MM.1S (cell line): ENCODE results near the gene PLSCR5.
A peak's percentile ranks its signal among the peaks of the same experiment; 100 is the strongest.

Experiments used
- DNase-seq: peaks from one replicate; pipeline ENCODE4 v3.0.0-alpha.2; 2015
- H2AFZ ChIP-seq: fragments of 300-600 bp; sonication (generic); 2 replicates; pipeline ENCODE4 v1.6.0; 2016; ENCODE audit warnings: antibody characterized with exemption, low read length
- H3F3A ChIP-seq: fragments of 300-600 bp; sonication (generic); 2 replicates; pipeline ENCODE4 v1.6.1; 2016; ENCODE audit warnings: mild to moderate bottlenecking, antibody characterized with exemption, low read length, moderate library complexity, mixed read lengths; ENCODE audit not compliant: insufficient read depth
- H3K27ac ChIP-seq: fragments of 300-600 bp; sonication (generic); 2 replicates; pipeline ENCODE4 v1.5.1; 2016; ENCODE audit warnings: mild to moderate bottlenecking, low read length
- H3K27me3 ChIP-seq: fragments of 300-600 bp; sonication (generic); replicated peaks from 2 replicates; pipeline ENCODE4 v1.6.0; 2016; ENCODE audit warnings: low read length; ENCODE audit not compliant: insufficient read depth
- H3K36me3 ChIP-seq: fragments of 300-600 bp; sonication (generic); replicated peaks from 2 replicates; pipeline ENCODE4 v1.6.1; 2016; ENCODE audit warnings: mild to moderate bottlenecking, low read length, mixed read lengths; ENCODE audit not compliant: insufficient read depth
- H3K4me1 ChIP-seq: fragments of 300-600 bp; sonication (generic); 2 replicates; pipeline ENCODE4 v1.6.1; 2016; ENCODE audit warnings: low read length, mixed read lengths
- H3K4me2 ChIP-seq: fragments of 300-600 bp; sonication (generic); 2 replicates; pipeline ENCODE4 v1.6.0; 2016; ENCODE audit warnings: low read depth, low read length
- H3K4me3 ChIP-seq: fragments of 300-600 bp; sonication (generic); 2 replicates; pipeline ENCODE4 v1.5.1; 2016; ENCODE audit warnings: low read length, mixed read lengths
- H3K79me2 ChIP-seq: fragments of 300-600 bp; sonication (generic); 2 replicates; pipeline ENCODE4 v1.6.1; 2016; ENCODE audit warnings: mixed run types, low read length, mixed read lengths
- H3K9ac ChIP-seq: fragments of 300-600 bp; sonication (generic); 2 replicates; pipeline ENCODE4 v1.6.1; 2016; ENCODE audit warnings: low read length, mixed read lengths
- H3K9me2 ChIP-seq: fragments of 300-600 bp; sonication (generic); replicated peaks from 2 replicates; pipeline ENCODE4 v1.6.1; 2016; ENCODE audit warnings: mild to moderate bottlenecking, low read length, mixed read lengths; ENCODE audit not compliant: insufficient read depth
- H3K9me3 ChIP-seq: fragments of 300-600 bp; sonication (generic); replicated peaks from 2 replicates; pipeline ENCODE4 v1.6.1; 2016; ENCODE audit warnings: mild to moderate bottlenecking, low read length, mixed read lengths; ENCODE audit not compliant: insufficient read depth
- H4K20me1 ChIP-seq: fragments of 300-600 bp; sonication (generic); 2 replicates; pipeline ENCODE4 v1.6.1; 2016; ENCODE audit warnings: mild to moderate bottlenecking, low read length, moderate library complexity, mixed read lengths; ENCODE audit not compliant: insufficient read depth
- CTCF ChIP-seq: fragments of 300-600 bp; sonication (generic); IDR thresholded peaks from 2 replicates; pipeline ENCODE4 v1.5.1; 2016; ENCODE audit warnings: antibody characterized with exemption, low read length, mixed read lengths
- EZH2 ChIP-seq: fragments of 300-600 bp; sonication (generic); optimal IDR thresholded peaks from 2 replicates; pipeline ENCODE3; 2017; ENCODE audit warnings: low read depth, mild to moderate bottlenecking, antibody characterized with exemption, low read length, mixed read lengths
- EZH2phosphoT487 ChIP-seq: fragments of 300-600 bp; sonication (generic); IDR thresholded peaks from 2 replicates; pipeline ENCODE4 v1.6.1; 2018; ENCODE audit warnings: antibody characterized with exemption, low read length

The PLSCR5 gene

DNA sequence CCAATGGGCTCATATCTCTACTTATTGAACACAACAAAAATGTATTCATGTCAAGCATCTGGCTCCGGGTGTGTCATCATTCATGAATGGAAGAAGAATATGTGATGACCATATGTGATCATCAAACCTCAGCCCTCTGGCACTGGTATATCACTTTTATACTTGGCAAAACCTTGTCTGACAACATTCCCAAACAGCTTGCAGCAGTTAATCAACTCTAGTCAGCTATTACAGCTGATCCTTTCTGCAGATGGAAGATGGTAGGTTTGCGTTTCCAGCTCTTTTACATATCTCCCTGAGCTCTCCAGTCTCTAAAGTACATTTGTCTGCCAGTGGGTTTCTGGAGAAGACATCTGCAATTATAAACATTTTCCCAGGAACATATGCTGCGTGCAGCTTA is 6.6 kb downstream of the PLSCR5 start:
- TF ChIP-seq EZH2phosphoT487 (no peak), EZH2 (no peak), CTCF (no peak)
- Histone ChIP-seq H3K27me3 (no peaks in the 10 kb centered on the region), H3K4me2 (no peak overlapping the region), H3K4me1 (no peaks in the 10 kb centered on the region), H3K9me3 (no peaks in the 10 kb centered on the region), H3K9ac (no peak overlapping the region), H3K9me2 (no peaks in the 10 kb centered on the region), H2AFZ (no peak overlapping the region), H3K27ac (no peak overlapping the region), H4K20me1 (no peaks in the 10 kb centered on the region), H3F3A (no peaks in the 10 kb centered on the region), H3K4me3 (no peak overlapping the region), H3K36me3 (no peaks in the 10 kb centered on the region), H3K79me2 (no peaks in the 10 kb centered on the region)
- DNase-seq, result no peak

DNA sequence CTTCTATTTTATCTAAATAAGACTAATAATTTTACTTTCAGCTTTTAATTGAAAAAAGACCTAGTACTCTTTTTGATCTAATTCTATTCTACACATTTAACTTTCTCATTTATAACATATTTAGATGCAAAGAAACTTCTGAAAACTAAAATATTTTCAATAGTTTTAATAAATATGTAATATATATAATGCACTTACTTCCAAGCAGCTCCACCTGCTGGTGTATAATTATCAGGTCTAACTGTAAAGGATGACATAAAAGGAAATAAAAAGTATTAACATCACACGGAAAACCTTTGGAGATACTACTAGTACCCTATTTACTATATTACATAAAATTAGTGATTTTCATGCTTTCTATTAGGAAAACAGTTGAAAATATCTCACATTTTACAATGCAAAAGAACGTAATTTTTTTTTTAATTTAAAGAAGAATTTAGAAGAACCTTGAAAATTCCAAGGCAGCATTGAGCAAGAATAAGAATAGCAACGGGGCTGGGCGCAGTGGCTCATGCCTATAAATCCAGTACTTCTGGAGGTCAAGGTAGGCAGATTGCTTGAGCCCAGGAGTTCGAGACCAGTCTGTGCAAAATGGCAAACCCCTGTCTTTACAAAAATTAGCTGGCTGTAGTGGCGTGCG is 10.2 kb downstream of the PLSCR5 start:
- Histone ChIP-seq H3K27ac (no peak overlapping the region), H3K4me3 (no peak overlapping the region), H3F3A (no peaks in the 10 kb centered on the region), H3K9me3 (no peaks in the 10 kb centered on the region), H4K20me1 (no peaks in the 10 kb centered on the region), H3K4me2 (no peak overlapping the region), H3K27me3 (no peaks in the 10 kb centered on the region), H3K9me2 (no peaks in the 10 kb centered on the region), H3K9ac (no peak overlapping the region), H3K36me3 (no peaks in the 10 kb centered on the region), H2AFZ (no peak overlapping the region), H3K79me2 (no peaks in the 10 kb centered on the region), H3K4me1 (no peaks in the 10 kb centered on the region)
- peak; percentile 12 for DNase-seq
- no peak for TF ChIP-seq EZH2
- TF ChIP-seq CTCF, result peak; percentile 29

GRCh38 chr3:146593776-146594175 is 11.4 kb downstream of the PLSCR5 start:
- H3K79me2 ChIP-seq, result no peaks in the 10 kb centered on the region
- TF ChIP-seq EZH2phosphoT487 (no peak), EZH2 (no peak), CTCF (no peak)
- H3K4me3 ChIP-seq, result no peak overlapping the region
- H3K27ac ChIP-seq, result no peak overlapping the region
- H3K9me3 ChIP-seq, result no peaks in the 10 kb centered on the region
- no peaks in the 10 kb centered on the region for H3K27me3 ChIP-seq
- no peak for DNase-seq
- no peaks in the 10 kb centered on the region for H3K36me3 ChIP-seq
- no peaks in the 10 kb centered on the region for H3K9me2 ChIP-seq
- H4K20me1 ChIP-seq, result no peaks in the 10 kb centered on the region
- no peaks in the 10 kb centered on the region for H3K4me1 ChIP-seq
- H3K4me2 ChIP-seq, result no peak overlapping the region
- H2AFZ ChIP-seq, result no peak overlapping the region
- no peak overlapping the region for H3K9ac ChIP-seq
- no peaks in the 10 kb centered on the region for H3F3A ChIP-seq
